Measurements from ENCODE around the gene CNTNAP2. TPM values are rescaled to one million over a fixed set of nuclear protein-coding genes. Genes with fewer than 3 reads are reported as not detected.

CNTNAP2 gene
- total and polyA plus RNA-seq, 2 of the 13 experiments (the other 11 are each of a cell fraction or from before 2014, with no cell fraction given) = 0.40 to 0.42 TPM

GRCh38 chr7:146755585-146755984, 639.0 kb downstream of the CNTNAP2 start:
- Histone ChIP-seq H3K4me2 (ENCODE audit: low read depth, low read length) (no peak overlapping the region), H3K27ac (ENCODE audit: extremely low read length, insufficient read depth, low read length) (no peak overlapping the region), H3K4me3 (replicated peaks in 1 of 3; ENCODE audit: insufficient read depth in 1 of 3, low read depth in 2 of 3, low read length in 3 of 3) (no peak overlapping the region), H4K20me1 (ENCODE audit: insufficient read depth, low read length) (no peaks in the 10 kb centered on the region), H3K27me3 (ENCODE audit: control insufficient read depth in 1 of 2, insufficient read depth in 2 of 2, low read length in 2 of 2) (no peaks in the 10 kb centered on the region), H2AFZ (ENCODE audit: low read length) (no peak overlapping the region), H3K36me3 (replicated peaks in 1 of 2; ENCODE audit: control insufficient read depth in 1 of 2, insufficient read depth in 2 of 2, low read length in 2 of 2) (no peaks in the 10 kb centered on the region), H3K9ac (ENCODE audit: insufficient read depth, low read depth, low read length) (no peak overlapping the region), H3K9me3 (ENCODE audit: low read length) (peaks cover 78% of the 10 kb centered on the region), H3K4me1 (ENCODE audit: insufficient read depth, low read length) (no peaks in the 10 kb centered on the region), H3K79me2 (ENCODE audit: insufficient read depth, low read length) (no peaks in the 10 kb centered on the region)
- ATAC-seq (no peak), DNase-seq (ENCODE audit: low spot score) (no peak), FAIRE-seq (no peak)
- intact Hi-C loops (cut with micrococcal nuclease; ENCODE audit: unreplicated experiment) = no loop called here
- in situ Hi-C loops (cut with HindIII; ENCODE audit: extremely low pct_ligation_motif_present, low pct_unique_long_range_greater_than_20kb) = no loop called here
- POLR2A ChIA-PET = no interaction called here
- no TSS peak for BruUV-seq (replicated peaks)
- CTCF ChIA-PET (ENCODE audit: low intra/inter-chr PET ratio, low total read pairs) = no interaction called here
- no peak for TF ChIP-seq ZSCAN12 (CRISPR knock-in tag; IDR thresholded peaks at IDR 0.05)
- no peak for TF ChIP-seq SKIL (CRISPR knock-in tag; IDR thresholded peaks at IDR 0.05; ENCODE audit: borderline replicate concordance)
- TF ChIP-seq, protein P1, sequence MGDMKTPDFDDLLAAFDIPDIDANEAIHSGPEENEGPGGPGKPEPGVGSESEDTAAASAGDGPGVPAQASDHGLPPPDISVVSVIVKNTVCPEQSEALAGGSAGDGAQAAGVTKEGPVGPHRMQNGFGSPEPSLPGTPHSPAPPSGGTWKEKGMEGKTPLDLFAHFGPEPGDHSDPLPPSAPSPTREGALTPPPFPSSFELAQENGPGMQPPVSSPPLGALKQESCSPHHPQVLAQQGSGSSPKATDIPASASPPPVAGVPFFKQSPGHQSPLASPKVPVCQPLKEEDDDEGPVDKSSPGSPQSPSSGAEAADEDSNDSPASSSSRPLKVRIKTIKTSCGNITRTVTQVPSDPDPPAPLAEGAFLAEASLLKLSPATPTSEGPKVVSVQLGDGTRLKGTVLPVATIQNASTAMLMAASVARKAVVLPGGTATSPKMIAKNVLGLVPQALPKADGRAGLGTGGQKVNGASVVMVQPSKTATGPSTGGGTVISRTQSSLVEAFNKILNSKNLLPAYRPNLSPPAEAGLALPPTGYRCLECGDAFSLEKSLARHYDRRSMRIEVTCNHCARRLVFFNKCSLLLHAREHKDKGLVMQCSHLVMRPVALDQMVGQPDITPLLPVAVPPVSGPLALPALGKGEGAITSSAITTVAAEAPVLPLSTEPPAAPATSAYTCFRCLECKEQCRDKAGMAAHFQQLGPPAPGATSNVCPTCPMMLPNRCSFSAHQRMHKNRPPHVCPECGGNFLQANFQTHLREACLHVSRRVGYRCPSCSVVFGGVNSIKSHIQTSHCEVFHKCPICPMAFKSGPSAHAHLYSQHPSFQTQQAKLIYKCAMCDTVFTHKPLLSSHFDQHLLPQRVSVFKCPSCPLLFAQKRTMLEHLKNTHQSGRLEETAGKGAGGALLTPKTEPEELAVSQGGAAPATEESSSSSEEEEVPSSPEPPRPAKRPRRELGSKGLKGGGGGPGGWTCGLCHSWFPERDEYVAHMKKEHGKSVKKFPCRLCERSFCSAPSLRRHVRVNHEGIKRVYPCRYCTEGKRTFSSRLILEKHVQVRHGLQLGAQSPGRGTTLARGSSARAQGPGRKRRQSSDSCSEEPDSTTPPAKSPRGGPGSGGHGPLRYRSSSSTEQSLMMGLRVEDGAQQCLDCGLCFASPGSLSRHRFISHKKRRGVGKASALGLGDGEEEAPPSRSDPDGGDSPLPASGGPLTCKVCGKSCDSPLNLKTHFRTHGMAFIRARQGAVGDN (CRISPR knock-in tag; IDR thresholded peaks at IDR 0.05) = no peak
- no peak for TF ChIP-seq ZNF552 (CRISPR knock-in tag; IDR thresholded peaks at IDR 0.05; ENCODE audit: borderline replicate concordance)
- TF ChIP-seq, protein P2, sequence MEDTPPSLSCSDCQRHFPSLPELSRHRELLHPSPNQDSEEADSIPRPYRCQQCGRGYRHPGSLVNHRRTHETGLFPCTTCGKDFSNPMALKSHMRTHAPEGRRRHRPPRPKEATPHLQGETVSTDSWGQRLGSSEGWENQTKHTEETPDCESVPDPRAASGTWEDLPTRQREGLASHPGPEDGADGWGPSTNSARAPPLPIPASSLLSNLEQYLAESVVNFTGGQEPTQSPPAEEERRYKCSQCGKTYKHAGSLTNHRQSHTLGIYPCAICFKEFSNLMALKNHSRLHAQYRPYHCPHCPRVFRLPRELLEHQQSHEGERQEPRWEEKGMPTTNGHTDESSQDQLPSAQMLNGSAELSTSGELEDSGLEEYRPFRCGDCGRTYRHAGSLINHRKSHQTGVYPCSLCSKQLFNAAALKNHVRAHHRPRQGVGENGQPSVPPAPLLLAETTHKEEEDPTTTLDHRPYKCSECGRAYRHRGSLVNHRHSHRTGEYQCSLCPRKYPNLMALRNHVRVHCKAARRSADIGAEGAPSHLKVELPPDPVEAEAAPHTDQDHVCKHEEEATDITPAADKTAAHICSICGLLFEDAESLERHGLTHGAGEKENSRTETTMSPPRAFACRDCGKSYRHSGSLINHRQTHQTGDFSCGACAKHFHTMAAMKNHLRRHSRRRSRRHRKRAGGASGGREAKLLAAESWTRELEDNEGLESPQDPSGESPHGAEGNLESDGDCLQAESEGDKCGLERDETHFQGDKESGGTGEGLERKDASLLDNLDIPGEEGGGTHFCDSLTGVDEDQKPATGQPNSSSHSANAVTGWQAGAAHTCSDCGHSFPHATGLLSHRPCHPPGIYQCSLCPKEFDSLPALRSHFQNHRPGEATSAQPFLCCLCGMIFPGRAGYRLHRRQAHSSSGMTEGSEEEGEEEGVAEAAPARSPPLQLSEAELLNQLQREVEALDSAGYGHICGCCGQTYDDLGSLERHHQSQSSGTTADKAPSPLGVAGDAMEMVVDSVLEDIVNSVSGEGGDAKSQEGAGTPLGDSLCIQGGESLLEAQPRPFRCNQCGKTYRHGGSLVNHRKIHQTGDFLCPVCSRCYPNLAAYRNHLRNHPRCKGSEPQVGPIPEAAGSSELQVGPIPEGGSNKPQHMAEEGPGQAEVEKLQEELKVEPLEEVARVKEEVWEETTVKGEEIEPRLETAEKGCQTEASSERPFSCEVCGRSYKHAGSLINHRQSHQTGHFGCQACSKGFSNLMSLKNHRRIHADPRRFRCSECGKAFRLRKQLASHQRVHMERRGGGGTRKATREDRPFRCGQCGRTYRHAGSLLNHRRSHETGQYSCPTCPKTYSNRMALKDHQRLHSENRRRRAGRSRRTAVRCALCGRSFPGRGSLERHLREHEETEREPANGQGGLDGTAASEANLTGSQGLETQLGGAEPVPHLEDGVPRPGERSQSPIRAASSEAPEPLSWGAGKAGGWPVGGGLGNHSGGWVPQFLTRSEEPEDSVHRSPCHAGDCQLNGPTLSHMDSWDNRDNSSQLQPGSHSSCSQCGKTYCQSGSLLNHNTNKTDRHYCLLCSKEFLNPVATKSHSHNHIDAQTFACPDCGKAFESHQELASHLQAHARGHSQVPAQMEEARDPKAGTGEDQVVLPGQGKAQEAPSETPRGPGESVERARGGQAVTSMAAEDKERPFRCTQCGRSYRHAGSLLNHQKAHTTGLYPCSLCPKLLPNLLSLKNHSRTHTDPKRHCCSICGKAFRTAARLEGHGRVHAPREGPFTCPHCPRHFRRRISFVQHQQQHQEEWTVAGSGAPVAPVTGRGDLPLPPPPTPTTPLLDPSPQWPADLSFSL (CRISPR knock-in tag; IDR thresholded peaks at IDR 0.05) = no peak
- under 1% methylated on average over 2 of the region's 2 CpGs for WGBS (ENCODE audit: low lambda C conversion rate)
